MV-4-11 (cell line): Measurements from ENCODE around the gene SLC35A2.
A peak's percentile ranks its signal among the peaks of the same experiment; 100 is the strongest.
"Not testable (repeated sequence)": the region's sequence is repeated elsewhere in the genome, so short reads cannot be mapped to it uniquely, and the experiment has no call there.

Experiments
- DNase-seq: peaks from one replicate; lab custom pipeline; 2025; lab: John Stamatoyannopoulos, UW

SLC35A2 gene

DNA sequence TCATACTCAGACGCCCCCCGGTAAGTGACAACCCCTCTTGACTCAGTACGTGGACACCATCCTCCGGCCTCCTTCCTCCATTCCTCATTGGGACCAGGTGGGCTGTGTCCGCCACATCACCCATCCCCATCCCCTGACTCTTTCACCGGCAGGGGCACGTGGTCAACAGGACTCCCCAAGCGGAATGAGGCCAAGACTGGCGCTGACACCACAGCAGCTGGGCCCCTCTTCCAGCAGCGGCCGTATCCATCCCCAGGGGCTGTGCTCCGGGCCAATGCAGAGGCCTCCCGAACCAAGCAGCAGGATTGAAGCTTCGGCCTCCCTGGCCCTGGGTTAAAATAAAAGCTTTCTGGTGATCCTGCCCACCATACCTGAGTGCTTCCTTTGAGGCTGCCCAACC, 8.7 kb downstream of the SLC35A2 start:
- no peak for DNase-seq

DNA sequence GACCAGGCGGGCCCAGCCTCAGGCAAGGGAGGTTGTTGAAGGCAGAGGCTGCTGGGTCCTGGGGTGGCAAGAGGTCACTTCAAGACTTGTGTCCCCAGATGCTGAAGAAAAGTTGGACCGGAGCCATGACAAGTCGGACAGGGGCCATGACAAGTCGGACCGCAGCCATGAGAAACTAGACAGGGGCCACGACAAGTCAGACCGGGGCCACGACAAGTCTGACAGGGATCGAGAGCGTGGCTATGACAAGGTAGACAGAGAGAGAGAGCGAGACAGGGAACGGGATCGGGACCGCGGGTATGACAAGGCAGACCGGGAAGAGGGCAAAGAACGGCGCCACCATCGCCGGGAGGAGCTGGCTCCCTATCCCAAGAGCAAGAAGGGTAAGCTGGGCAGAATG, 9.3 kb downstream of the SLC35A2 start:
- DNase-seq, result no peak

DNA sequence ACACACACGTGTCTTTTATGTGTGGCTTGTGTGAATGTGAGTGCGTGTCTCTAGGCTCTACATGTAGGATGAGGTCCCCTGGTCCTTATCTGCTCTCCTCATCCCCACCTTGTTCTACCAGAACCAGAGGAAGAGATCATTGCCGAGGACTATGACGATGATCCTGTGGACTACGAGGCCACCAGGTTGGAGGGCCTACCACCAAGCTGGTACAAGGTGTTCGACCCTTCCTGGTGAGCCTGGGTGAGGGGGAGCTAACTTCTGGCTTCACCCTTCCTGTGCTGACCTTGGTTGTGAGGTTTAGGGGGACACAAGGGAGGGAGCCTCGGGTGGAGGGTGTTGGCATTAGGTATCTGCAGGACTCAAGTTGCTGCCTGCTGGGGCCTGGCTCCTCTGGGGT, 10.4 kb downstream of the SLC35A2 start:
- no peak for DNase-seq

DNA sequence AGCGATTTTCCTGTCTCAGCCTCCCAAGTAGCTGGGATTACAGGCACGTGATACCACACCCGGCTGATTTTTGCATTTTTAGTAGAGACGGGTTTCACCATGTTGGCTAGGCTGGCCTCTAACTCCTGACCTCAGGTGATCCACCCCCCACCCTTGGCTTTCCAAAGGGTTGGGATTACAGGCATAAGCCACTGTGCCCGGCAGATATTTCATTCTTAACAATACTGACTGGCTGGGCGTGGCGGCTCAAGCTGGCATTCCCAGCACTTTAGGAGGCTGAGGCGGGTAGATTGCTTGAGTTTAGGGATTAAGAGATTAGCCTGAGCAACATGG, 12.4 kb downstream of the SLC35A2 start:
- DNase-seq, result no peak

DNA sequence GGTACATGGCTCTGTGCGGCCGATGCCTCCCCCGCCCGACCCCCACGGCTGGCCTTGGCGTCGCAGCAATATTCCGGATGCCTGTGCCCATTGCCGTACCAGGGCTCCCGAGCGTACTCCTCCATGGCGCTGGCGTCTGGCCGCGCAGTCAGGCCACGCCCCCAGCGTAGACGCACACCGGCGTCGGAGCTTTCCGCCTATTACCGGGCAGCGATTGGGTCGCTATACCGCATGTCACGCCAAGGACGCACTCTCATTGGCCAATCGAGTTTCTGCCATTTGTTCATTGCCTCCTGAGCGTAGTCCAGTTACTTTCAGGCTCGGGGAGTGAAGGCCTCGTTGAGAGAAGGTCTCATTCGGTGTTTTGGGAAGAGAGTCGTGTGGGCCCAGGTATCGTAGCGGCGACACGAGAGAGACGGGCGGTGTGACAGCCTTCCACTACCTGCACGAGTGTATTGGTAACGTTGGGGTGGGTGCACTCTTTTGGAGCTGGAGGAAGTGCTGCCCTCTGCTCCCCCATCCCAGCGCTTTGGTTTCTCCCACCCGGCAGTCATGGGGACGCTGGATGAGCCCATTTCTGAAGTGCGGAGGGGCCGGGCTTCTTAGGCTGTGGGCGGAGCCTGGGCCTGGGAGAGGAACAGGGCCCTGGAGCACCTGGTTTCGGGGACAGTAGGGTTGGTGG, 13.7 kb downstream of the SLC35A2 start, which contains the start of the genes PQBP1 and TIMM17B:
TSS of gene PQBP1 (plus strand) at position 306 of the 682 bp plus-strand sequence. CDS start 580 bp downstream, outside the sequence.
TSS of gene TIMM17B (minus strand) at position 144 of the 682 bp plus-strand sequence. CDS start at position 125, 19 bp downstream.
- peak; percentile 93 for DNase-seq

DNA sequence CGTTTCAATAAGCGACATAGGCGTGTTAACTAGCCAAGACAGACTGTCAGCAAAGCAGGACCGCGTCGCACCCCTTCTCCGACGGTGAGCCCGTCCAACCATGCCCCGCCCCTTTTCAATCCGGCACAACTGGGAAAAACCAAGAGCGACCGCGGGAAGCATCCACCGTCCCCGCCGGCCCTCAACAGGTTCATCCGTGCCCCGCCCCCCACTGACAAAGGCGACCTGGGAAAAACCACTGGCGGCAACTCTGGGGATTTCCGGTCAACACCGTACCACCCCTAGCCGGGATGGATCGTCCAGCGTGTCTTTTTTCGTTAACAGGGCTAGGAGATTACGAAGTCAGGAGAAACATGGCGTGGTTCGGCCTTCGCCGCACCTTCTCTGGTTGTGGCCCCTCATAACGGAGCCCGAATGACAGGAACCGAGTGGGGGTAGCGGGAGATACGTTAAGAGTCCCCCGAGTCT, 14.3 kb downstream of the SLC35A2 start:
- DNase-seq, result peak; percentile 46

DNA sequence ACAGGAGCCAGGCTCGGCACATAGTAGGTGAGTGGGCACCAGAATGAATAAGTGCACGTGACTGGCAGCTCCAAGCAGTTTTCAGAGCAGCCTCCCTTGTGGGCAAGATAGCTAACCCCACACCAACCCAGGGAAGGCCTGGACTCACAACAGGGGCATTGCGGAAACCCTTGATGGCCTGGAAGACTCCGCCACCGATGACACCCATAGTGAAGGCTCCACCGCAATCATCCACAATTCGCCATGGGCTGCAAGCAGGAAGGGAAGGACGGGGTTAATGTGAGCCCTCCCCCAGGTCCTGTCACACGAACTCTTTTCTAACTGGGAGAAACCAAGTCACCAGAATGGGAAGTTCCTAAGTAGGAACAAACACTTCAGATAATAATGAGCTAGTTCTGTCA, 14.8 kb downstream of the SLC35A2 start:
- DNase-seq, result peak; percentile 16

DNA sequence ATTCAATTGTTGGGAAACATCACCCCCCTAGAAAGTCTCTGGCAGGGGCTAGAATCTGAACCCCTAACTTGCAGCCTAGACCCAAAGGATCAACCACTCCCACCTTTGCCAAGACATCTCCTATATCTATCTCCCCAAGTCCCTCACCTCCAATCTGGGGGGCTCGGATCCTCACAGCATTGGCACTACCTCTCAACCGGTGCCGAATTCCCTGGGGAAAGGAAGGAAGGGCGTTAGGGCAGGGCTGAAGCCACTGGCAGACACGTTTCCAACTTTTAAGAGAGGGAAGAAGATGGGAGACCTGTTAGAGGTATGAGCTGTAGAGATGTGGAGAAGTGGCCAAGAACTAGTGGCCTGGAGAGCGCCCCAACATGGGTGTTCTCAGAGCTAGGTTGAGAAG, 16.6 kb downstream of the SLC35A2 start:
- DNase-seq, result no peak

DNA sequence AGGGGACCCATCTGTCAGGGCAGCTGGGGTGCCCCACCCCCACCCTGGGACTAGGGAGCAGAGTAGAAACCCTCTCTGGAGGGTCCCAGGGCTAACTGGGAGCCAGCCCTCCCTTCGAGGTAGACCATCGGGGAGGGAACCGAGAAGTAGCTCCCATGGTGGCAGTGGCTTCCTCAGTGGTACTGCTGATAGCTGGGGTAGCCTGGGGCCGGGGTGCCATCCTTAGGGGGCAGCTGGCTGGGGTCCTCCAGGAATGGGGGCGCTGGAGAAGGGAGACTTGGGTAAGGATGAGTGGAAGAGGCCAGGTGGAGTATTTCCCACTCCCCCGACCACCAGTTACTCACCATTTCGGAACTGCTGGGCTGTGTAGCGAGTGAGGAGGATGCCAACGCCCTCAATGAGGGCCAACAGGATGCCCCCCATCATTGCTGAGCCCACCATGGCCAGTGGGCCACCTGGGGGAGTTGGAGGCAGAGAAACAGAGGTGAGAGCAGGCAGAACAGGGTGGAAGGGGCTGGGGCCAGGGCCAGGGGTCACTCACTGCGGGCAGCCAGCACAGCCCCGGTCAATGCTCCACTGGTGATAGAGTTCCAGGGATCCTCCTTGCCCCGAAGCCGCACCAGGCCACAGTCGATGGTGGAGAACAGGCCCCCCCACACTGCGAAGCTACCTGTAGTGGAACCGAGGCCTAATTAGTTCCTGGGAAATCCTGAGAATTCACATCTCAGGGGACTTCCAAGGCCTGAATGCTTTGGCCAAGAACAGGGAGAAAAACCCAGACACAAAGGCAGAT, 17.7 kb downstream of the SLC35A2 start:
- no peak for DNase-seq

DNA sequence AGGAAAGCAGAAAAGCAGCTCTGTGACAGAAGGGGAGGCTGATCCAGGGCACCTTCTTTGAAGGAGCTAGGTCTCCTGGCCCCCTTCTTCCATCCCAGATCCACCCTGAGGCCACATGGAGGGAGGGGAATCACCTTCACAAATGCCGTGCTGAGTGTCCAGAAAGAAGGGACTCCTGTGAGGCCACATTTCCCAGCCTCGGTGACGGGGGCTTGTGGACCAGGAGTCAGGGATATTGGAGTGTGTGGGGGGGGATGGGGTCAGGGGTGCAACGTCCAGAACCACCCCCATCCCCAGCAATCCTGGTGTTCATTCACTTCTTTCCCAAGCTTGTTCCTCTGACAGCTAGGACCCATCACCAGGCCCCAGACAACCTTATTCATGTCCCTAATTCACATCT, 18.6 kb downstream of the SLC35A2 start:
- DNase-seq, result no peak

DNA sequence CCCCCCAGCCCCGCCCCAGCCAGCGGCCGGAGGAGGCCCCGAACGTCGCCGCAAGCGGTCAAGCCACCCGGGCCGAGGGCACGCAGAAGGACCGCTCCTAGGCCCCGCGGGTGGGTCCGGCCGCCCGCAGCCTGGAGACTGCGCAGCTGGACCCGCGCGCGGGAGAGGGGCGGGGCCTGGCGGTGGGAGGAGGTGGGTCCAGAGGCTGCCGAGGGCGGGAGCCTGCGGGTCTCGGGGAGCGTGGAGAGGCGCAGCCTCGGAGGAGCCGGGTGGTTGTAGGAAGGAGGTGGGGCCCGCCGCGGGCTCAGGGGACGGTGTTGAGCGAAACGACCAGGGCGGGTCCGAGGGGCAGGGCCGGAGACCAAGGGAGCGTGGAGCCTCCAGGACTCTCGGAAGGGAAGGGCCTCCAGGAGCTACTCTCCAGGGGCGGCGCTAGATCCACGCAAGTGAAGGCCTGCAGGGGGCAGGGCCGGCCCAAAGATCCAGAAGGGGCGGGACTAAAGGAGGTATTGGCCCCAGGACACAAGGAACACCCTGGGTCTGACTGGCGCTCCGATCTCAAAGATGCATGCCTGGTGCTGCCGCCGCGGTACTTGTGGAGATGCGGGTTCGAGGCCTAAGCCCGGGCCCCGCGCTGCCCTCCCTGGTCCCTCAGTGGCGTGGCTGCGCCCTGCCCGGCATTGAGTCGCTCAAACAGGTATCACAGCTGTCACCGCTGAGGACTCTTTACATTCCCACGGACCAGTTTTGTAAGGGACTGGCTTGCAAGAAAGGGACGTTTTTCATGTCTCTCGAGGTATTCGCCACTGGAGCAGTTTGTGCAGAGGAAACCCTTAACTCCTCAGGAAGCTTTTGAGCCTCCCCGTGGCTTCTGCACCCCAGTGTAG, 19.8 kb downstream of the SLC35A2 start:
- peak; percentile 82 for DNase-seq

DNA sequence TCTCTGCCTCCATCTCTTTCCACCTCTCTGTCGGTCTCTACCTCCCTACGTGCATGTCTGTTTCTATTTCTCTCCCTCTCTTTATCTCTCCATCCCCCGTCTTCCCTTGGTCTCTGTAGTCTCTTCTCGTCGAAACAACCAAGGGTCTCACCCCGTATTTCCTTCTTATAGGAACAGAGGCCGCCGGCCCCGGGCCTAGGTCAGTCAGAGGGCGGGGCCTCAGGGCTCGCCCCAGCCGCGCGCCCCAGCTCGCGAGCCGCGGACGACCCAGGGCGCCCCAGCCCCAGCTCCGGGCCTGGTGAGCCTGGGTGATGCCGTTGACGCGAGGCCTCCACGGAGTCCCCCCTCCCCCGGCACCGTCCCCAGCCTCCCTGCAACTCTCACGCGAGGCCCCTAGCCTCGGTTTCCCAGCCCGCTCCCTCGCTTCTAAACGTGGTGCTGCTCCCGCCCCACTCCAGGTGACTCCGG, 20.5 kb downstream of the SLC35A2 start:
- no peak for DNase-seq

DNA sequence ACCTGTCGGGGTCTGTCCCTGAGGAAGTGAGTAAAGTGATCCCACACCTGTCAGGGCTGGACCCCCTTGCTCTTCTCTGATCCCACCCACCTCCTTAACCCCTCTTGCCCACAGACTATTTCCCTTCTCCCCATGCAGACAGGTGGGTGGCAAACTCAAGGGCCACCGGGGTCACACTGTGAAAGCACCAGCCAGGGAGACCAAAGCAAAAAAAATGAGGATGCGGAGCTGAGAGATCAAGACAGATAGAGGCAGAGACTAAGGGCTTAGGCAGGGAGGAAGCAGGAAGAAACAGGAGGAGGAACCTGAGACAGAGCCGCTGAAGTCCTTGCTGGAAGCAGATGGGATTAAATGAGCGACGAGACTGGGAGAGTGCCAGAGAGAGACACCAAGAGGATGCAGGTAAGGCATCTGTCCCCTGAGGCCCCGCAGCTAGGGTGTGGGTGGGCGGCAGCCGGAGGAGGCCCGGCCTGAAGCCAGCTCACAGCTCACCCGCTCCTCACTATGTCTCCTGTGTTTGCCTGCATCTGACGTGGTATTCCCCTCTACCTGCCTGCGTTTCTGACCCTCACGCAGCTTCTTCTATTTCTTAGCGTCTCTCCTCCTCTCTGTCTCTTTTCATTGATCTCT, 21.0 kb downstream of the SLC35A2 start:
- DNase-seq, result no peak

DNA sequence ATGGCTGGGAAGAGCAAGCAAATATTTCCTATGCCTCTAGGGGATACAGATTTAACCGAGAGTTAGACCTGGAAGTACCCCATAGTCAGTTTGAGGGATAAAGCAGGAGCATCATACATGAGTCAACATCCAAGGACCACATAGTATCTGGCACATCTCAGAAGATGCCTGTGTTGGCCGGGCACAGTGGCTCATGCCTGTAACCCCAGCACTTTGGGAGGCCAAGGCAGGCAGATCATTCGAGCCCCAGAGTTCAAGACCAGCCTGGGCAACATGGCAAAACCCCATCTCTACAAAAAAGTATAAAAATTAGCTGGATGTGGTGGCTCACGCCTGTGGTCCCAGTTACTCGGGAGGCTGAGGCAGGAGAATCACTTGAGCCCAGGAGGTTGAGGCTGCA, 24.9 kb downstream of the SLC35A2 start:
- DNase-seq, result not testable (repeated sequence)

DNA sequence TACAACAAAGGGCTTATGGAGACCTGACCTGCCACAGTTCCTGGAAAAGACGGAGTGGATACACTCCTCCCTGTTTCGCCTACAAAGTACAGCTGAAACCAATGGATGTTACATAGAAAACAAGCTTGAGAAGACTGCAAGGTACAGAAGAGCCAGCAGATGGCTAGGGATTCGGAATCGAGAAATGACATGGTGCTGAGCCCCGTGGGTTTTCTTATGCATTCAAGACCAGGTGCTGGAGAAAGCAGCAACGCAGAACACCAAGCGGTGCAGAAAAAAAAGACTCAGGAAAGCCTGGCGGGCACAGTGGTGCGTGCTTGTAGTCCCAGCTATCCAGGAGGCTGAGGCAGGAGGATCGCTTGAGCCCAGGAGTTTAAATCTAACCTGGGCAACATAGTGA, 27.7 kb downstream of the SLC35A2 start:
- DNase-seq, result no peak

DNA sequence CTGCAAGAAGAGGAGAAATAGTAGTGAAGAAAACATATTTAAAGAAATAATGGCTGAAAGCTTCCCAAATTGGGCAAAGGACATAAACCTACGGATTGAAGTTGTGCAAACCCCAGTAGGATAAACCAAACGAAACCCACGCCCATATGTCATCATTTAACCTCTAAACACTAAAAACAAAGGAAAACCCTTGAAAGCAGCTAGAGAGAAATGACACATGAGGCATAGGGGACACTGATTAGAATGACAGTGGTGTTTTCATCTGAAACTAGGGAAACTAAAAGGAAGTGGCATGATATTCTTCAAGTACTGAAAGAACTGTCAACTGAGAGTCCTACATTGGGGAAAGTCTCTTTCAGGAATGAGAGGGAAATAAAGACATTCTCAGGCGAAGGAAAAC, 34.5 kb downstream of the SLC35A2 start:
- DNase-seq, result peak; percentile 47

DNA sequence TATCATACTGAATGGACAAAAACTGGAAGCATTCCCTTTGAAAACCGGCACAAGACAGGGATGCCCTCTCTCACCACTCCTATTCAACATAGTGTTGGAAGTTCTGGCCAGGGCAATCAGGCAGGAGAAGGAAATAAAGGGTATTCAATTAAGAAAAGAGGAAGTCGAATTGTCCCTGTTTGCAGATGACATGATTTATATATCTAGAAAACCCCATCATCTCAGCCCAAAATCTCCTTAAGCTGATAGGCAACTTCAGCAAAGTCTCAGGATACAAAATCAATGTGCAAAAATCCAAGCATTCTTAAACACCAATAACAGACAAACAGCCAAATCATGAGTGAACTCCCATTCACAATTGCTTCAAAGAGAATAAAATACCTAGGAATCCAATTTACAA, 39.4 kb downstream of the SLC35A2 start:
- not testable (repeated sequence) for DNase-seq

DNA sequence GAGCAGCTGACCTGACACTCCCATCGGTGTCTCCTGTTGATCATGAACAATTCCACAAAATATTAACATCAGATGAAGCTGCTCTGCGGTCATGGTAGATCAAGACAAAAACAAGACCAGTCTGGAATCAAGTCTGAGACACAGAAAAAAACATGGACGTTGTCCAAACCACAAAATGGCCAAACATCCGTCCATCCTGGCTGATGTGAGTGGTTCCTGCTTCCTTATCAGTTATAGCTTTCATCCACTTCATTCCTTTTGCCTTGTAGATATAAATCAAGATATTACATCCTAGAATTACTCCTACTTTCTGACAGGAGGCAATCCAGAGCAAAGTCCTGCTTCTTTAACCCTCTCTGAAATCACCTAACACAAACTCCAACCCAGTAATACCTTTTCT, 47.2 kb downstream of the SLC35A2 start:
- no peak for DNase-seq

DNA sequence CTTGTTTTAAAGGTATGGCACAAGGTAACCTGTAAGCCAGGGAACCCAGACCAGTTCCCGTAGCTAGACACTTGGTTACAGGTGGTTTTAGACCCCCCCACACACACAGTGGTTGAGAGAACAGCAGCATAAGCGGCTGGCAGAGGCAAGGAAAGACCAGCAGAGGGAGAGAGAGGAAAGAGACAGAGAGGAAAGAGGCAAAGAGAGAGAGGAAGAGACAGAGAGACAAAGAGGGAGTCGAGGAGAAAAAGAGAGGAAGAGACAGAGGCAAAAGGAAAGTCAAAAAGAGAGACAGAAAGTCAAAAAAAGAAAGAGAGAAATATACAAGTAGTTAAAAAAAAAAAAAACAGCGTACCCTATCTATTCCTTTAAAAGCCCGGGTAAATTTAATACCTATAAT, 56.5 kb downstream of the SLC35A2 start:
- DNase-seq, result no peak

DNA sequence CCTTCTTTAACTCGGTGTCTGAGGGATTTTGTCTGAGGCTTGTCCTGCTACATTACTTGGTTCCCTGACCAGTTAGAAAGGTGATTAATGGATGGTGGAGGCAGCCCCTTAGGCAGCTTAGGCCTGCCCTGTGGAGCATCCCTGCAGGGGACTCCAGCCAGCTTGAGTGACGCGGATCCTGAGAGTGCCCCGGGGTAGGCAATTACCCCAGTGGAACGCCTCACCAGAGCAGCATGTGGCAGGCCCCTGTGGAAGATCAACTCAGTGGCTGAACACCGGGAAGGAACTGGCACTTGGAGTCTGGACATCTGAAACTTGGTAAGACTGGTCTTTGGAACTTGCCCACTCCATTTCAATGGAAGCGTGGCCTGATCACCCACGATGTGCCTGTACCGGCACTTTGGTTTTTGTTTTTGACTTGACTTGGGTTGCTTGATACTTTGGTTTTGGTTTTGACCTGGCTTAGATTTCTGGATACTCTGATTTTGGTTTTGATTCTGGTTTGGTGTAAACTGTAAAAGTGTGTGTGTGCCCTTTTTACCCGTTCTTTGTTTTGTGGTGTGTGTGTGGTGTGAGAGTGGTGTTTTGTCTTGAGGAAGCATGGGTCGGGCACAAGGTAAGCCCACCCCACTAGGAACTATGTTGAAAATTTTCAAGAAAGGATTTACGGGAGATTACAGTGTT, 57.2 kb downstream of the SLC35A2 start:
- DNase-seq, result not testable (repeated sequence)

DNA sequence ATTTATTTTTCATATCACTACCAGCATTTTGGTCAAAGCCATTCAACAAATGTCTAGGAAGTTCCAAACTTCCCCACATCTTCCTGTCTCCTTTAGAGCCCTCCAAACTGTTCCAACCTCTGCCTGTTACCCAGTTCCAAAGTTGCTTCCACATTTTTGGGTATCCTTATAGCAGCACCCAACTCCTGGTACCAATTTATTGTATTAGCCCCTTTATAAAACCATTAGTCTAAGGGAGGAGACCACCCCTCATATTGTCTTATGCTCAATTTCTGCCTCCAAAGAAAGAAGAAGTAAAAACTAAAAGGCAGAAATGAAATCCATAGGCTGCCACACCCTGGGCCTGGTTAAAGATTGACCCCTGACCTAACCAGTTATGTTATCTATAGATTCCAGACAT, 58.0 kb downstream of the SLC35A2 start:
- DNase-seq, result not testable (repeated sequence)
